ENCODE results near the gene C11orf24.

The C11orf24 gene

GRCh38 chr11:68282861-68283230 lies 11.1 kb upstream of the C11orf24 start:
- no peak overlapping the region for H3K27ac ChIP-seq
- TF ChIP-seq ZFX (IDR thresholded peaks at IDR 0.05) (no peak), CTCF (conservative IDR thresholded peaks at IDR 0.05) (no peak)

GRCh38 chr11:68282141-68282860 lies 10.5 kb upstream of the C11orf24 start:
- no peak overlapping the region for H3K27ac ChIP-seq
- TF ChIP-seq ZFX (IDR thresholded peaks at IDR 0.05): no peak
- no peak for TF ChIP-seq CTCF (conservative IDR thresholded peaks at IDR 0.05)

- TF ChIP-seq CTCF (conservative IDR thresholded peaks at IDR 0.05) (no peak), ZFX (IDR thresholded peaks at IDR 0.05) (no peak)
- H3K27ac ChIP-seq: no peak overlapping the region
These were observed 7.9 kb upstream of the C11orf24 start for GRCh38 chr11:68279676-68280075.

- H3K27ac ChIP-seq: no peak overlapping the region
- TF ChIP-seq CTCF (conservative IDR thresholded peaks at IDR 0.05): no peak
These were observed 5.1 kb upstream of the C11orf24 start for GRCh38 chr11:68276861-68277260.

GRCh38 chr11:68275721-68276507 lies 4.1 kb upstream of the C11orf24 start:
- H3K27ac ChIP-seq: no peak overlapping the region
- no peak for TF ChIP-seq ZFX (IDR thresholded peaks at IDR 0.05)
- TF ChIP-seq CTCF (conservative IDR thresholded peaks at IDR 0.05): no peak

- no peak for TF ChIP-seq CTCF (conservative IDR thresholded peaks at IDR 0.05)
- TF ChIP-seq ZFX (IDR thresholded peaks at IDR 0.05): no peak
- H3K27ac ChIP-seq: no peak overlapping the region
These were observed 2.5 kb upstream of the C11orf24 start for GRCh38 chr11:68274306-68274705.

GRCh38 chr11:68273026-68273738 lies 1.4 kb upstream of the C11orf24 start:
- peak overlapping the region; percentile 86; the same call in 1 of the 2 replicates for H3K27ac ChIP-seq
- TF ChIP-seq CTCF (conservative IDR thresholded peaks at IDR 0.05) (no peak), ZFX (IDR thresholded peaks at IDR 0.05) (no peak)

All from C4-2B (cell line).